Testis (tissue), 3 donors: ENCODE measurements around the gene SERPINA1. TPM values are rescaled to one million over a fixed set of nuclear protein-coding genes. Genes with fewer than 3 reads are reported as not detected.

Experiments used
- DNase-seq: peaks from one replicate; pipeline ENCODE4 v3.0.0-alpha.2; 2019
- H3K27ac ChIP-seq, 2 donors: fragments of 200-600 bp; sonication (generic); one replicate each; pipeline ENCODE4 v1.5.1; 2019
- H3K27me3 ChIP-seq: fragments of 200-600 bp; sonication (generic); one replicate; pipeline ENCODE4 v1.5.1; 2019
- H3K36me3 ChIP-seq: fragments of 200-600 bp; sonication (generic); one replicate; pipeline ENCODE4 v1.5.1; 2017; ENCODE audit warnings: low read depth; ENCODE audit errors: missing control alignments
- H3K4me1 ChIP-seq: fragments of 200-600 bp; sonication (generic); one replicate; pipeline ENCODE4 v1.5.1; 2019
- H3K4me3 ChIP-seq, 2 donors: fragments of 200-600 bp; sonication (generic); one replicate each; pipeline ENCODE4 v1.5.1; 2017 to 2019
- H3K9me3 ChIP-seq: fragments of 200-600 bp; sonication (generic); one replicate; pipeline ENCODE4 v1.5.1; 2017
- POLR2A ChIP-seq: fragments of 450-650 bp; IDR thresholded peaks from one replicate; pipeline ENCODE4 v1.6.1; 2017; ENCODE audit warnings: antibody characterized with exemption, mild to moderate bottlenecking, moderate library complexity
- WGBS, 2 donors: methylation state at CpG; one replicate each; pipeline ENCODE4 v1.1.5; 2018; 5-methylcytosine and 5-hydroxymethylcytosine counted together
- intact Hi-C: fragments of 100-400 bp; cut with DNase I; formaldehyde crosslinking; loops from one replicate; pipeline ENCODE4 v1.15.1; 2023; ENCODE audit warnings: low total_unique reads
- polyA plus RNA-seq: library from polyadenylated mRNA; stranded (reverse); fragments of 350-450 nt; fragmentation: Illumina TruSeq; extraction: RNeasy Lipid Tissue Mini Kit (QIAGEN cat#74804); gene quantifications from one replicate; pipeline ENCODE4 v1.2.3, GENCODE V29; 2014; ENCODE audit warnings: low read depth, low replicate concordance; ENCODE audit not compliant: insufficient read depth
- total RNA-seq, 2 donors: library from RNA; depleted of rRNA; stranded (reverse); fragments of >200 nt; gene quantifications; one replicate each; pipeline ENCODE4 v1.2.3, GENCODE V29; 2016
- TF ChIP-seq, protein P1 (sequence below), 3 experiments: fragments of 450-650 bp in 2 of 3; fragments of 200-600 bp in 1 of 3; sonication (generic) in 1 of 3; IDR thresholded peaks; one replicate each; pipeline ENCODE4 v1.5.1; 2016 to 2019; ENCODE audit warnings: antibody characterized with exemption in 3 of 3, mild to moderate bottlenecking in 2 of 3, moderate library complexity in 1 of 3

Gene SERPINA1
- total and polyA plus RNA-seq, 3 donors from 2014 or later = 1.0 to 123 (median 2.2) TPM

DNA sequence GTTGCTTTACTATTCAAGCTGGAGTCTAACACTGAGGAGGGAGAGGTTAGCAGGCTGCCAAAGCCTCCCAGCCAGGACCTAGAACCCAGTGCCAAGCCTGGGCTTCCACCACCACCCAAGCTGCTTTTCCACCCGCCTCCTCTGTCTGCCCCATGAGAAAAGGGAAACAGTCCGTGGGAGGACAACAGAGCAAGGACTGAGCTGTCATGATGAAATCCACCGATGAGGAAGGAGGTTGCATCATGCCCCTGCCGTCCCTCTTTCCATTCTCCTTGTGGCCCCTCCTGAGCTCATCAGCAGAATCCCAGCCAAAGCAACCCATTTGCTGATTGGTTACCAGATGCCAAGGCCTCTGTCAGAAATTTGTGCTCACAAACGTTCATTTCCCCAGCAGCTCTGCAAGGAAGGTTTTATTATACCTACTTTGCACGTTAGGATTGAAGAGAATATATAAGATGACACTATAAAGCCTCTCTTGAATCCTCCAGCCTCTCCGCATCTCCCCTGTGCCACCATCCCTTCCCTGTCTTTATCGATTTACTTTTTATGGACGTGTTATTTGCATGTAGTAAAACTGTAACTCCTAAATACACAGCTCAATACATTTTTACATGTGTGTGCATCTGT is 6.3 kb upstream of the SERPINA1 start:
- intact Hi-C loops = no loop called here
- peak; percentile 33 for DNase-seq

DNA sequence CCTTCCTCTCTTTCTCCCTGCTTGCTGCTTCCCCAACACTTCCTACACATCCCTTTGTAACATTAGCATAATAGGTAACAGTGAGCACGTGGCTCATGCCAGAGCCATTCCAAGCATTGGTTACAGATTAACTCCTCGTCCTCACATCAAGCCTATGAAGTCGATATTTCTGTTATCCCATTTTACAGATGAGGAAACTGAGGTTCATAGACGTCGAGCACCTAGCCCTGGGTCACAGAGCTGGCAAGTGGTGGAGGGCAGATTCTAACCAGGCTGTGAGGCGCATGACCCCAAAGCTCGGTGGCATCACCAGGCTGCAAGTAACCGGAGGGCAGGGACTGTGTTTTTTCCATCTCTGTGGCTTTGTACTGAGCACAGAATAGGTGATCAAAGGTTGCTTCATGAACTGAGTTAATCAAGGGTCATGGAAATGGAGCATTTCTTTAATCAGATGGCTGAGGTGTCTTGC is 5.7 kb upstream of the SERPINA1 start:
- H3K36me3 ChIP-seq = no peaks in the 10 kb centered on the region
- WGBS, 2 donors = 83 to 86% methylated on average over 8 of the region's 8 CpGs
- H3K27me3 ChIP-seq = no peaks in the 10 kb centered on the region
- H3K4me3 ChIP-seq = no peak overlapping the region
- H3K9me3 ChIP-seq = no peaks in the 10 kb centered on the region
- intact Hi-C loops = no loop called here
- no peaks in the 10 kb centered on the region for H3K4me1 ChIP-seq
- no peak for TF ChIP-seq POLR2A
- TF ChIP-seq, protein P1, sequence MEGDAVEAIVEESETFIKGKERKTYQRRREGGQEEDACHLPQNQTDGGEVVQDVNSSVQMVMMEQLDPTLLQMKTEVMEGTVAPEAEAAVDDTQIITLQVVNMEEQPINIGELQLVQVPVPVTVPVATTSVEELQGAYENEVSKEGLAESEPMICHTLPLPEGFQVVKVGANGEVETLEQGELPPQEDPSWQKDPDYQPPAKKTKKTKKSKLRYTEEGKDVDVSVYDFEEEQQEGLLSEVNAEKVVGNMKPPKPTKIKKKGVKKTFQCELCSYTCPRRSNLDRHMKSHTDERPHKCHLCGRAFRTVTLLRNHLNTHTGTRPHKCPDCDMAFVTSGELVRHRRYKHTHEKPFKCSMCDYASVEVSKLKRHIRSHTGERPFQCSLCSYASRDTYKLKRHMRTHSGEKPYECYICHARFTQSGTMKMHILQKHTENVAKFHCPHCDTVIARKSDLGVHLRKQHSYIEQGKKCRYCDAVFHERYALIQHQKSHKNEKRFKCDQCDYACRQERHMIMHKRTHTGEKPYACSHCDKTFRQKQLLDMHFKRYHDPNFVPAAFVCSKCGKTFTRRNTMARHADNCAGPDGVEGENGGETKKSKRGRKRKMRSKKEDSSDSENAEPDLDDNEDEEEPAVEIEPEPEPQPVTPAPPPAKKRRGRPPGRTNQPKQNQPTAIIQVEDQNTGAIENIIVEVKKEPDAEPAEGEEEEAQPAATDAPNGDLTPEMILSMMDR (IDR thresholded peaks at IDR 0.05) = no peak
- DNase-seq = no peak
- H3K27ac ChIP-seq = no peak overlapping the region

More for the DNA sequence above, 6.3 kb upstream of the SERPINA1 start:
- H3K27ac ChIP-seq = no peak overlapping the region
- H3K4me3 ChIP-seq = no peak overlapping the region
- H3K36me3 ChIP-seq = no peaks in the 10 kb centered on the region
- 64 to 76% methylated on average over 9 of the region's 9 CpGs for WGBS, 2 donors
- TF ChIP-seq POLR2A = no peak
- TF ChIP-seq, protein P1 (IDR thresholded peaks at IDR 0.05) = no peak
- no peaks in the 10 kb centered on the region for H3K9me3 ChIP-seq
- H3K4me1 ChIP-seq = no peaks in the 10 kb centered on the region
- H3K27me3 ChIP-seq = no peaks in the 10 kb centered on the region

DNA sequence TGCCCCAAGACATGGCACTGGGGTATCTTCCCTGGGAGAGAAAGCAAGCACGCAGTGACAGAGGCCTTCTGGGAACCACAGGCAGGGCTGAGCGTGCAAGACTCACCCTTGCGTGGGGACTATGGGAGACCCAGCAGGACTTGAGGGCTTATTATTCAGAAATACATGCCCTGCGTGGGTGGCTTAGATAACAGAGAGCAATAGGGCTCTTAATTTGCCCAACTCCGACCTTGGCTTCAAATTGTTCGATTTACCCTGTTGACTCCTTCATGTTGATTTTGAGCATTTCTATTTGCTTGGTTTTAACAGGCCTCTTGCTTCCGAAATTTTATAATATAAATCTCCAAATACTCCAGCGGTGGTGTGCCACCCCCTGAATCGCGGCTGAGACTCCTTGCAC is 5.1 kb upstream of the SERPINA1 start:
- Histone ChIP-seq H3K4me1 (no peaks in the 10 kb centered on the region), H3K36me3 (no peaks in the 10 kb centered on the region), H3K9me3 (no peaks in the 10 kb centered on the region), H3K4me3 (no peak overlapping the region), H3K27ac (no peak overlapping the region), H3K27me3 (no peaks in the 10 kb centered on the region)
- 86 to 87% methylated on average over 10 of the region's 10 CpGs for WGBS, 2 donors
- no peak for DNase-seq
- intact Hi-C loops = no loop called here
- TF ChIP-seq, protein P1 (IDR thresholded peaks at IDR 0.05) = no peak
- no peak for TF ChIP-seq POLR2A

DNA sequence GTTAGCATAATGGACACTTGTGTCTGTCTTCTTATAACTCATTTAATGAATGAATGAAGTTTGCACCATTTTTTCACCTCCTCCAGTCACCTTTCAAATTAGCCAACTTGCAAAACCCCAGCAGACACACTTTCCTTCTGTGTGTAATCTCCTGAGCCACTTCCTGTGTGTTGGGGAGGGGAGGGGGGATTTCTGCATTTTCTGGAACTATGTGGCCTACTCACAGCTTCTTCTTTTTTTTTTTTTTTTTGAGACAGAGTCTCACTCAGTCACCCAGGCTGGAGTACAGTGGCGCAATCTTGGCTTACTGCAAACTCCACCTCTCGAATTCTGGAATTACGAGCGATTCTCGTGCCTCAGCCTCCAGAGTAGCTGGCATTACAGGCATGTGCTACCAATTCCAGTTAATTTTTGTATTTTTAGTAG is 4.1 kb upstream of the SERPINA1 start:
- no peaks in the 10 kb centered on the region for H3K9me3 ChIP-seq
- intact Hi-C loops = no loop called here
- WGBS, 2 donors = 85 to 89% methylated on average over 5 of the region's 5 CpGs
- H3K27ac ChIP-seq = no peak overlapping the region
- peak; percentile 30 for DNase-seq
- no peaks in the 10 kb centered on the region for H3K27me3 ChIP-seq
- TF ChIP-seq POLR2A = no peak
- TF ChIP-seq, protein P1 (IDR thresholded peaks at IDR 0.05) = no peak
- H3K4me3 ChIP-seq = no peak overlapping the region
- H3K36me3 ChIP-seq = no peaks in the 10 kb centered on the region
- no peaks in the 10 kb centered on the region for H3K4me1 ChIP-seq
